Motor neuron (in vitro differentiated cells): ENCODE measurements around the gene ZNF77. TPM values are rescaled to one million over a fixed set of nuclear protein-coding genes. Genes with fewer than 3 reads are reported as not detected.
"Not testable (repeated sequence)": the region's sequence is repeated elsewhere in the genome, so short reads cannot be mapped to it uniquely, and the experiment has no call there.

Experiments
- ATAC-seq, 8 experiments: fragments of 200-7000 bp; cut with Tn5 transposase; replicated peaks in 6 of 8; 2 replicates each; pipeline ENCODE4 v1.8.0; 2021; ENCODE audit warnings: mild to moderate bottlenecking in 8 of 8, moderate library complexity in 8 of 8
- H3K27ac ChIP-seq, 2 donors: fragments of 250-450 bp; sonication (Bioruptor Pico); 2 replicates each; pipeline ENCODE4 v1.9.0; 2021; ENCODE audit warnings: antibody characterized with exemption in 2 of 2, mild to moderate bottlenecking in 2 of 2, moderate library complexity in 1 of 2
- H3K4me1 ChIP-seq, 2 donors: fragments of 250-450 bp; sonication (Bioruptor Pico); replicated peaks in 1 of 2; 2 replicates each; pipeline ENCODE4 v1.6.1; 2021; ENCODE audit warnings: antibody characterized with exemption in 2 of 2, mild to moderate bottlenecking in 2 of 2, moderate library complexity in 1 of 2
- H3K4me3 ChIP-seq, 5 donors: fragments of 250-450 bp; sonication (Bioruptor Pico); 2 replicates each; pipeline ENCODE4 v1.9.0; 2021; ENCODE audit warnings: antibody characterized with exemption in 5 of 5, mild to moderate bottlenecking in 5 of 5, moderate library complexity in 4 of 5
- WGBS, 10 experiments: fragments of 450-650 bp; shearing (Covaris generic); methylation state at CpG; one replicate each; pipeline ENCODE4 v1.0.0; 2022; 5-methylcytosine and 5-hydroxymethylcytosine counted together
- in situ Hi-C, 9 experiments: fragments of 400-800 bp; cut with MboI; loops; one replicate each; pipeline ENCODE4 v1.15.0; 2021; ENCODE audit warnings: low sequenced_read_pairs in 9 of 9, low pct_unique_long_range_greater_than_20kb in 2 of 9; ENCODE audit not compliant: unreplicated experiment in 9 of 9
- total RNA-seq, 8 experiments: library from RNA; unstranded; fragments of 300-600 nt; gene quantifications; 2 replicates each; pipeline versions ENCODE4 v1.2.3 to v1.2.4, GENCODE V29; 2022

ZNF77 gene
- total RNA-seq, 8 experiments from 2014 or later = 1.7 to 9.9 (median 7.7) TPM

DNA sequence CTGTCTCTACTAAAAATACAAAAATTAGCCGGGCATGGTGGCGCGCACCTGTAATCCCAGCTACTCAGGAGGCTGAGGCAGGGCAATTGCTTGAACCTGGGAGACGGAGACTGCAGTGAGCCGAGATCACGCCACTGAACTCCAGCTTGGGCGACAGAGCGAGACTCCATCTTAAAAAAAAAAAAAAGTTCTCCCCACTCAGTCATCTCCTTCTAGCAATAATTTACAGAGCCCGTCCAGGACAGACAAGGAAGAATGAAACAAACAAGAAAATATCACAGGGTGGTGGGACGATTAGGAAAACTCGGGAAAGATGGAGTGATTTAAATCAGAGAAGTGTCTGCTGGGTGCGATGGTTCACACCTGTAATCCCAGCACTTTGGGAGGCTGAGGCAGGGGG, 18.9 kb upstream of the ZNF77 start:
- H3K27ac ChIP-seq, ATAC-seq, H3K4me1 ChIP-seq, H3K4me3 ChIP-seq: not testable (repeated sequence)
- 48 to 95% (median 75%) methylated on average over 2 to 9 of the region's 12 CpGs; no CpG with 5 or more reads in 5 of the 10 experiments for WGBS, 10 experiments
- in situ Hi-C loops = loop anchor here in 7 of 9 experiments (25.0 kb wide), 3 partner anchors 149 to 299 kb away; no protein-coding TSS in a partner anchor

DNA sequence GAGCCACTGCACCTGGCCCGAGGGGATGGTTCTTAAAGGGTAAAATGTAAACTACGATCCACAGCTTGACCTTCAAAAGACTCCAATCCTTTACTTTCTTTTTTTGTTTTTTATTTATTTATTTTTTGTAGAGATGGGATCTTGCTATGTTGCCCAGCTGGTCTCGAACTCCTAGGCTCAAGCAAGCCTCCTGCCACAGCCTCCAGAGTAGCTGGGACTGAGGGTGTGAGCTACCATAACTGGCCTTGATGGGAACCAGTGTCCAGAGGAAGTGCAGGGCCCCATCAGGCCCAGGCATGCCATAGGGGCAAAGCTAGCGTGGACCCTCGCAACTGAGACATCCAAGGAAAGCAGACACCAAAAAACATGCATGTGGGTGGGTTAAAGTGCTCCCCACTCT, 18.4 kb upstream of the ZNF77 start:
- H3K4me3 ChIP-seq = no peak overlapping the region
- ATAC-seq = no peak
- 17 to 83% (median 79%) methylated on average over 1 to 5 of the region's 5 CpGs for WGBS, 10 experiments
- no peaks in the 10 kb centered on the region for H3K4me1 ChIP-seq
- in situ Hi-C loops = loop anchor here in 7 of 9 experiments (25.0 kb wide), 3 partner anchors 149 to 299 kb away; no protein-coding TSS in a partner anchor
- no peak overlapping the region for H3K27ac ChIP-seq

DNA sequence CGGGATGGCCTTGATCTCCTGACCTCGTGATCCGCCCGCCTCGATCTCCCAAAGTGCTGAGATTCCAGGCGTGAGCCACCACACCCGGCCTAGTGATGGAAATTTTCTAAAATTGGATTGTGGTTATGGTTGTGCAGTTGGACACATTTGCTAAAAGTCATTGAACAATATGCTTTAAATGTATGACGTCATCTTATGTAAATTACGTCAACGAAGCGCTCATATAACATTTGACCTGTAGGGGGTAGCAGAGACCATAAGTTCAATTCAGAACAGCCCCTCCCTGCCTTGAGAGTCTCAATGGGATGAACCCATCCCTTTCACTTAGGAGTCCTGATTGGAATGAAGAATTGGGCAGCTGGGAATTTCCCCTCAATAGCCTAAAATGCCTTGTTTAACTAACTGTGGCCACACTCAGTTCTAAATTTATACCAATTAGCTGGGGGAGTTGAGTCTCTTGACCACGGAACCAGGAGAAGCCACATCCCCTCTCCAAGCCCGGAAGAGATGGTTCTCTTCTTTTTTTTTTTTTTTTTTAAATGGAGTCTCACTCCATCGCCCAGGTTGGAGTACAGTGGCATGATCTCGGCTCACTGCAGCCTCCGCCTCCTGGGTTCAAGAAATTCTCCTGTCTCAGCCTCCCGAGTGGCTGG, 17.4 kb upstream of the ZNF77 start:
- in situ Hi-C loops = loop anchor here in 7 of 9 experiments (25.0 kb wide), 3 partner anchors 150 to 300 kb away; no protein-coding TSS in a partner anchor
- ATAC-seq = peak; percentile 68 to 93 (median 72)
- no peaks in the 10 kb centered on the region for H3K4me1 ChIP-seq
- no peak overlapping the region for H3K27ac ChIP-seq
- 0 to 80% (median 34%) methylated on average over 2 to 10 of the region's 17 CpGs; no CpG with 5 or more reads in 1 of the 10 experiments for WGBS, 10 experiments
- no peak overlapping the region for H3K4me3 ChIP-seq

DNA sequence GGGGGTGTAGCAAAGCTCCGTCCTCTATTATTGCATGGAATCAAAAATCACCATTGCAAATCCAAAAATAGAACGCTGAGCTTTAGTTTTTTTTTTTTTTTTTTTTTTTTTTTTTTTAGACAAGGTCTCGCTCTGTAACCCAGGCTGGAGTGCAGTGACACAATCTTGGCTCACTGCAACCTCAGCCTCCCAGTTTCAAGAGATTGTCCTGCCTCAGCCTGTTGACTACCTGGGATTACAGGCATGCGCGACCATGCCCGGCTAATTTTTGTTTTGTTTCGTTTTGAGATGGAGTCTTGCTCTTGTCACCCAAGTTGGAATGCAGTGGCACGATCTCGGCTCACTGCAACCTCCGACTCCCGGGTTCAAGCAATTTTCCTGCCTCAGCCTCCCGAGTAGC, 15.3 kb upstream of the ZNF77 start:
- ATAC-seq = no peak
- in situ Hi-C loops = loop anchor here in 7 of 9 experiments (25.0 kb wide), 3 partner anchors 152 to 302 kb away; no protein-coding TSS in a partner anchor
- no peaks in the 10 kb centered on the region for H3K4me1 ChIP-seq

DNA sequence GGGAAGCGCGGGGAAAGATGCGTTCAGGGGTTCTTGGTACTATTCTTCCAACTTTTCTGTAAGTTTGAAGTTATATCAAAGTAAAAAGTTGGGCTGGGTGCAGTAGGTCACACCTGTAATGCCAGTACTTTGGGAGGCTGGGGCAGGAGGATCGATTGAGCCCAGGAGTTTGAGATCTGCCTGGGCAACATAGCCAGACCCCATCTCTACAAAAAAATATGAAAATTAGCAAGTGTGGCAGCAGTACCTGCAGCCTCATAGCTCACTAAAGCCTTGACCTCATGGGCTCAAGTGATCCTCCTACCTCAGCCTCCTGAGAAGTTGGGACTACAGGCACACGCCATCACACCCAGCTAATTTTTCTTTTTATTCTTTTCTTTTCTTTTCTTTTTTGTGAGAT, 12.4 kb upstream of the ZNF77 start:
- Histone ChIP-seq H3K27ac (no peak overlapping the region), H3K4me3 (no peak overlapping the region), H3K4me1 (no peaks in the 10 kb centered on the region)
- in situ Hi-C loops = loop anchor here (10.0 to 25.0 kb wide), 4 partner anchors 155 to 305 kb away; no protein-coding TSS in a partner anchor
- 62 to 100% (median 86%) methylated on average over 1 to 5 of the region's 5 CpGs; no CpG with 5 or more reads in 3 of the 10 experiments for WGBS, 10 experiments
- ATAC-seq = no peak

More for the DNA sequence above, 15.3 kb upstream of the ZNF77 start:
- Histone ChIP-seq H3K4me3 (no peak overlapping the region), H3K27ac (no peak overlapping the region)
- 56 to 90% (median 85%) methylated on average over 2 to 11 of the region's 12 CpGs; no CpG with 5 or more reads in 1 of the 10 experiments for WGBS, 10 experiments

DNA sequence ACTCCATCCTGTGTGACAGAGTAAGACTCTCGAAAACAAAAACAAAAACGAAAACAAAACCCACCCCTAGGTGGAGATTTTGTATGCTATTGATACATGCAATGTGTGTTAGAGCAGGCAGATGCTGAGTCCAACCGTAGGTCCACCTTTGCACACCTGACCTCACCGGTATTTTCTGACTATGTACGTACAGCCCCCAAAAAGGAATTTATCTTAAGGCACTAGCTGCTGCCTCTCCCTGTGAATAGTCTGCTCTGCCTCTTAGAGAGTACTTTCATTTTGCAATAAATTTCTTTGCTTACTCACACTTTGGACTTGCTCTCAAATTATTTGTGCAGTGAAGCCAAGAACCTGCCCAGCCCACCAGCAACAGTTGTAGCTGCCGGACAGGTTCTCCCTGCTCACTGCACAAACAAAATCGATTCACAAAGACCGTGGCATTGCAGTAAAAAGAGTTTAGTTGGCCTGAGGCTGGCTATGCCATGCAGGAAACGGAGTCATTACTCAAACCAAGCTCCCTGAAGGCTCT, 8.2 kb upstream of the ZNF77 start:
- H3K27ac ChIP-seq = no peak overlapping the region
- H3K4me3 ChIP-seq = no peak overlapping the region
- peaks cover 4 to 6% of the 10 kb centered on the region in 2 donors for H3K4me1 ChIP-seq
- ATAC-seq = no peak
- WGBS, 10 experiments = 7 to 85% (median 50%) methylated on average over 2 to 8 of the region's 9 CpGs; no CpG with 5 or more reads in 2 of the 10 experiments
- in situ Hi-C loops = loop anchor here (10.0 to 25.0 kb wide), 4 partner anchors 159 to 309 kb away; no protein-coding TSS in a partner anchor

DNA sequence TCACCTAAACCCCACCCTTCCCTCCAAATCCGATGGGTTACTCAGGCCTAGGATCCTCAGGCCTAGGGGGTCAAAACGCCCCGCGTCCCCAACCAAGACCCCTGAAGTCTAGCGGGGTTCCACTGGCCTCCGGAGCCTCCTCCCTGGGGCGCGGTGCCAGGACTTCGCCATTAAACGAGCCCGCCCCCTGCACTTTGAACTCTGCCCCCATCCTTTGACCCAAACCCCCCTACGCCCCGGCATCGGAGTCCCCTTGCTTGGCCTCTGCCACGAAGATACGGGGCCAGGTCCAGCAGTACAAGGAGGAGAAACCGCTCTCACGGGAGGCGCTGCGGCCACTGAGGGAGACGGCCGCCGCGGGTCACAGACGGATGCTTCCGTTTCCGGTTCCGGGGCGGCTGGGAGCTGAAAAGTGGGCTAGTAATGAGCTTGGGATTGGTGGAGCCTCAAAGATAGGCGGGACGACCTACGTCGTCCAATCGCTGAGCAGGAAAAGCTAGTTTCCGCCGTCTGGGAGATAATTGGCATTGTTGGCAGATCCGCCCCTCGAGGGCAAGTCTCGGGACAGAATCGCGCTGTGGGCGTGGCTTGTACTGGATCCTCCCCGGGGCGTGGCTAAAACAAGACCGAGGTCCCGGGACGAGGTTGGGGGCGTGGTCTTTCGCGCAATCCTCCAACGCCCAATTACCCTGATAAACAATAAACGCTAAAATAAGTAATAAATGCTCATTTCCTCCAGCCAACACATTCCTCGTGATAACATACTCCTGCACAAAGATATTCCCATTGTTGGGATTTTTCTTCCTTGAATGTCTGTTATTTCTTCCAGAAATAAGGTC, 5.7 kb upstream of the ZNF77 start:
- peak overlapping the region; percentile 70 to 95 (median 80) for H3K4me3 ChIP-seq
- 0 to 2% (median 0%) methylated on average over 1 to 21 of the region's 53 CpGs; no CpG with 5 or more reads in 2 of the 10 experiments for WGBS, 10 experiments
- H3K27ac ChIP-seq = peak overlapping the region; percentile 88 to 92
- peaks cover 6 to 7% of the 10 kb centered on the region in 2 donors for H3K4me1 ChIP-seq
- in situ Hi-C loops = loop anchor here (10.0 to 25.0 kb wide), 4 partner anchors 162 to 312 kb away; no protein-coding TSS in a partner anchor
- peak; percentile 94 to 99 (median 98) for ATAC-seq

DNA sequence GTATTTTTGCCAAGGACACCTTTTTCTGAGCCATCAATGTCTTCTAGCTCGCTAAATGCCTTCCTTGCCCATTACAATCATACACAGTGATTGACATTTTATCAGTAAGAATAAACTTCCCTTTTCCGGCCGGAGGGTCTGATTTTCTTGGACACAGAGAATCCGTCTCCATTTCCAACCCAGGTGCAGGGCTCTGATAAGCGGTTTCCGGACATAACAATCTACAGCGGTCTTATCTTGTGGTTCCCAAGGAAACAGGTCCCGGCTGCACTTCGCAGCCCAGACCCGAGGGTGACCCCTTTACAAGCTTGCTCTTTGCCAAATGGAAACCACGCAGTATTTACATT, 5.1 kb upstream of the ZNF77 start:
- Histone ChIP-seq H3K27ac (peak overlapping the region; percentile 88 to 92), H3K4me1 (peaks cover 6 to 7% of the 10 kb centered on the region in 2 donors), H3K4me3 (peak overlapping the region; percentile 70 to 95 (median 80))
- ATAC-seq = peak in 3 of 8 experiments; percentile 15 to 20 (median 16)
- WGBS, 10 experiments = 0 to 20% (median 2%) methylated on average over 1 to 11 of the region's 11 CpGs
- in situ Hi-C loops = loop anchor here (10.0 to 25.0 kb wide), 5 partner anchors 113 to 312 kb away; partner anchors contain the start of gene ZNF555 (in 1 of the 9)

DNA sequence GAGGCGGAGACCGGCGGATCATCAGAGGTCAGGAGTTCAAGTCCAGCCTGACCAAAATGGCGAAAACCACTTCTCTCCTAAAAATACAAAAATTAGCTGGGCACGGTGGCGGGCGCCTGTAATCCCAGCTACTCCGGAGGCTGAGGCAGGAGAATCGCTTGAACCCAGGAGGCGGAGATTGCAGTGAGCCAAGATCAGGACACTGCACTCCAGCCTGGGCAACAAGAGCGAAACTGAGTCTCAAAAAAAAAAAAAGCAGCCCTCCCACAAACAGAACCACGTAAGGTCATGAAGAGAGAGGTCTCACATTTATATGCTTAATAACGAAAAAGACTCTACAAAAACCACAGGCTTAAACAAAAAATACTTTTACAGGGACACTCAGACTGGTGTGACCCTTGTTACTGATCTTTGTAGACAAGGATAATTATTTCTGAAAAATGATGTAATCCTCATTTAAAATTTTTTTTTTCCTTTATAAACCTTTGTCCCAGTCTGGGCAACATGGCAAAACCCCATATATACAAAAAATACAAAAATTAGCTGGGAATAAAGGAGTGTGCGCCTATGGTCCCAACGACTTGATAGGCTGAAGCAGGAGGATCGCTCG, 909 bp upstream of the ZNF77 start:
- H3K4me1 ChIP-seq = peaks cover 6 to 10% of the 10 kb centered on the region in 2 donors
- peak overlapping the region; percentile 80 to 86 for H3K27ac ChIP-seq
- 20 to 100% (median 52%) methylated on average over 1 to 12 of the region's 17 CpGs for whole genome bisulfite sequencing, 10 experiments
- in situ Hi-C loops = loop anchor here in 1 of 9 experiments (25.0 kb wide), 1 partner anchor 108 kb away; the partner anchor contains the start of gene ZNF555
- H3K4me3 ChIP-seq = peak overlapping the region; percentile 65 to 91 (median 87)
- no peak for ATAC-seq

DNA sequence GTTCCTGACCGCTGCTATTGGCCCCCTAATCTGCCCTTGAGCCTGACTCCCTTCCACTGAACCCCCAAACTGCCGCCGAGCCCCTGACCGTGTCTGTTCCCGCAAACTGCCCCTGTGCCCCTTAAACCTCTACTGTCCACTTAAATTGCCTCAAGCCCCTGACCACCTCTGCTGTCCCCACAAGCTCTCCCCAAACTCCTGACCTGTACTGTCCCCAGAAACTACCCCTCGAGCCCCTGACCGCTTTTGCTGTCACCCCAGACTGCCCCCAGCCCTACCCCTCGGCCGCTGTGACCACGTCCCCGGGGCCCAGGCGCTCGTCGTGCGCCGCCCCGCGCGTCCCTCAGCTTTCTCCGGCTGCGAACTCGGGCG, 382 bp downstream of the ZNF77 start:
- in situ Hi-C loops = loop anchor here in 1 of 9 experiments (25.0 kb wide), 1 partner anchor 107 kb away; the partner anchor contains the start of gene ZNF555
- Histone ChIP-seq H3K4me1 (peaks cover 2 to 8% of the 10 kb centered on the region in 2 donors), H3K4me3 (peak overlapping the region; percentile 65 to 91 (median 87)), H3K27ac (peak overlapping the region in 1 of 2 donors; percentile 63)
- peak in 6 of 8 experiments; percentile 26 to 35 (median 31) for ATAC-seq
- WGBS, 10 experiments = 0% methylated on average over 3 of the region's 23 CpGs; no CpG with 5 or more reads in 9 of the 10 experiments

DNA sequence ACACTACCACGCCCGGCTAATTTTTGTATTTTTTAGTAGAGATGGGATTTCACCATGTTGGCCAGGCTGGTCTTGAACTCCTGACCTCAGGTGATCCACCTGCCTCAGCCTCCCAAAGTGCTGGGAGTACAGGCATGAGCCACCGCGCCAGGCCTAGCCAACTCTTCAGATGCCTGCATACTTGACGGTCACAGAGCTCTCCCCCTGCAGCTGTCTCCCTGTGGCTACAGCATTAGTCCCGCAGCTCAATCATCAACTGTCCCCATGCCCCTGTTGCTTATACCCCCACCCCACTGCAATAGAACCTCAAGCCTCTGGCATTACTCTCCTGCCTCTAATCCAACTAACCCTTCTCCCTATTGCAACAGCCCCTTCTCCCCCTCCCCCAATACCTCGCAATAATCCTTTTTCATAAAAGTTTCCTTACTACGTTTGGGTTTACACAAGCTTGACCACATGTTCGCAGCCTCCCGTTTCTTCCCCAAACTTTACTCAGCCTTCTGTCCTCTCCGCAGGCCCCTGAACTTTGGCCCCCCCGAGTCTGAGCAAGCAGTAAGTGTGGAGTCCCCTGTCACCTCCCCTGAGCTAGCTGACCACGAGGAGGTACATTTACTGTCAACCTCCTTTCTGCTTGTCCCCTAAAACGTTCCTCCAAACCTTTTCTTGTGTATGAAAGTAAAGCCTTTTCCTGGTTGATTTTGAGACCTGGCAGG, 1.7 kb downstream of the ZNF77 start:
- in situ Hi-C loops = loop anchor here in 1 of 9 experiments (25.0 kb wide), 1 partner anchor 106 kb away; the partner anchor contains the start of gene ZNF555
- Histone ChIP-seq H3K4me1 (peaks cover 0 to 6% of the 10 kb centered on the region in 2 donors), H3K4me3 (no peak overlapping the region), H3K27ac (no peak overlapping the region)
- ATAC-seq = no peak
- WGBS, 10 experiments = 66 to 100% (median 89%) methylated on average over 1 to 9 of the region's 14 CpGs; no CpG with 5 or more reads in 1 of the 10 experiments
